ENCODE data around the gene CCNF. TPM values are rescaled to one million over a fixed set of nuclear protein-coding genes. Genes with fewer than 3 reads are reported as not detected.

Gene CCNF
- total RNA-seq, 2 donors from 2014 or later, result 0.99 to 2.3 TPM

DNA sequence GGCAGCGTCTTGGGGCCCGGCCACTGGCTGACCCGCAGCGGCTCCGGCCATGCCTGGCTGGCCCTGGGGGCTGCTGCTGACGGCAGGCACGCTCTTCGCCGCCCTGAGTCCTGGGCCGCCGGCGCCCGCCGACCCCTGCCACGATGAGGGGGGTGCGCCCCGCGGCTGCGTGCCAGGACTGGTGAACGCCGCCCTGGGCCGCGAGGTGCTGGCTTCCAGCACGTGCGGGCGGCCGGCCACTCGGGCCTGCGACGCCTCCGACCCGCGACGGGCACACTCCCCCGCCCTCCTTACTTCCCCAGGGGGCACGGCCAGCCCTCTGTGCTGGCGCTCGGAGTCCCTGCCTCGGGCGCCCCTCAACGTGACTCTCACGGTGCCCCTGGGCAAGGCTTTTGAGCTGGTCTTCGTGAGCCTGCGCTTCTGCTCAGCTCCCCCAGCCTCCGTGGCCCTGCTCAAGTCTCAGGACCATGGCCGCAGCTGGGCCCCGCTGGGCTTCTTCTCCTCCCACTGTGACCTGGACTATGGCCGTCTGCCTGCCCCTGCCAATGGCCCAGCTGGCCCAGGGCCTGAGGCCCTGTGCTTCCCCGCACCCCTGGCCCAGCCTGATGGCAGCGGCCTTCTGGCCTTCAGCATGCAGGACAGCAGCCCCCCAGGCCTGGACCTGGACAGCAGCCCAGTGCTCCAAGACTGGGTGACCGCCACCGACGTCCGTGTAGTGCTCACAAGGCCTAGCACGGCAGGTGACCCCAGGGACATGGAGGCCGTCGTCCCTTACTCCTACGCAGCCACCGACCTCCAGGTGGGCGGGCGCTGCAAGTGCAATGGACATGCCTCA, 42.6 kb downstream of the CCNF start:
- no peak for DNase-seq
- Histone ChIP-seq H3K4me1 (peaks cover 73% of the 10 kb centered on the region), H3K9me3 (no peaks in the 10 kb centered on the region), H3K27me3 (no peaks in the 10 kb centered on the region), H3K4me3 (no peak overlapping the region), H3K36me3 (replicated peaks in 1 of 2; ENCODE audit: insufficient read depth in 1 of 2, low read depth in 2 of 2) (no peaks in the 10 kb centered on the region), H3K27ac (no peak overlapping the region)
- WGBS, 2 donors, result 51 to 75% methylated on average over 4 to 61 of the region's 61 CpGs
- TF ChIP-seq, protein P1, sequence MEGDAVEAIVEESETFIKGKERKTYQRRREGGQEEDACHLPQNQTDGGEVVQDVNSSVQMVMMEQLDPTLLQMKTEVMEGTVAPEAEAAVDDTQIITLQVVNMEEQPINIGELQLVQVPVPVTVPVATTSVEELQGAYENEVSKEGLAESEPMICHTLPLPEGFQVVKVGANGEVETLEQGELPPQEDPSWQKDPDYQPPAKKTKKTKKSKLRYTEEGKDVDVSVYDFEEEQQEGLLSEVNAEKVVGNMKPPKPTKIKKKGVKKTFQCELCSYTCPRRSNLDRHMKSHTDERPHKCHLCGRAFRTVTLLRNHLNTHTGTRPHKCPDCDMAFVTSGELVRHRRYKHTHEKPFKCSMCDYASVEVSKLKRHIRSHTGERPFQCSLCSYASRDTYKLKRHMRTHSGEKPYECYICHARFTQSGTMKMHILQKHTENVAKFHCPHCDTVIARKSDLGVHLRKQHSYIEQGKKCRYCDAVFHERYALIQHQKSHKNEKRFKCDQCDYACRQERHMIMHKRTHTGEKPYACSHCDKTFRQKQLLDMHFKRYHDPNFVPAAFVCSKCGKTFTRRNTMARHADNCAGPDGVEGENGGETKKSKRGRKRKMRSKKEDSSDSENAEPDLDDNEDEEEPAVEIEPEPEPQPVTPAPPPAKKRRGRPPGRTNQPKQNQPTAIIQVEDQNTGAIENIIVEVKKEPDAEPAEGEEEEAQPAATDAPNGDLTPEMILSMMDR (IDR thresholded peaks at IDR 0.05), result no peak
- TF ChIP-seq POLR2A (IDR thresholded peaks at IDR 0.05), result no peak
- no peak for ATAC-seq
- intact Hi-C loops (cut with DNase I), result no loop called here

- H3K4me1 ChIP-seq, result peaks cover 75% of the 10 kb centered on the region
- no peak overlapping the region for H3K4me3 ChIP-seq
- no peaks in the 10 kb centered on the region for H3K36me3 ChIP-seq (replicated peaks in 1 of 2; ENCODE audit: insufficient read depth in 1 of 2, low read depth in 2 of 2)
- ATAC-seq (no peak), DNase-seq (no peak)
- intact Hi-C loops (cut with DNase I), result no loop called here
- TF ChIP-seq, protein P1 (IDR thresholded peaks at IDR 0.05), result no peak
- TF ChIP-seq POLR2A (IDR thresholded peaks at IDR 0.05), result no peak
- 95% methylated on average over 18 of the region's 27 CpGs; no CpG with 5 or more reads in 1 of the 2 donors for WGBS, 2 donors
- H3K27ac ChIP-seq, result no peak overlapping the region
- no peaks in the 10 kb centered on the region for H3K9me3 ChIP-seq
- H3K27me3 ChIP-seq, result no peaks in the 10 kb centered on the region
These were observed 43.2 kb downstream of the CCNF start for GRCh38 chr16:2472488-2472864.

DNA sequence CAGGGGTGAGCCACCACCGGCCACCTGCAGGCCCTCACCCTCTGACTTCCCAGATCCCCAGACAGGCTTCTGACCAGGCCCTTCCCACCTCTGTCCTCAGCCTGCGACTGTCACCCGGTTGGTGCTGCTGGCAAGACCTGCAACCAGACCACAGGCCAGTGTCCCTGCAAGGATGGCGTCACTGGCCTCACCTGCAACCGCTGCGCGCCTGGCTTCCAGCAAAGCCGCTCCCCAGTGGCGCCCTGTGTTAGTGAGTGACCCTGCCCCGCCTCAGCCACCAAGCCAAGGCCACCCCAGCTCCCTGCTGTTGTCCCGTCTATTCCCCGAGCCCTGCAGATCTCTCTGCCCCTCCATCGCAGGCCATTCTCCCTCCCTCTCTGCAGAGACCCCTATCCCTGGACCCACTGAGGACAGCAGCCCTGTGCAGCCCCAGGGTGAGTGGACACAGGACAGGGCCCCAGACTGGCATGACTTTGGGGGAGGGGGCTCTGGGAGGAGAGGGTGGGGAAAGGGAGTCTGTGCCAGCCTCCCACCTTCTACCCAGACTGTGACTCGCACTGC, 43.7 kb downstream of the CCNF start:
- Histone ChIP-seq H3K27ac (no peak overlapping the region), H3K9me3 (no peaks in the 10 kb centered on the region), H3K4me1 (peaks cover 75% of the 10 kb centered on the region), H3K27me3 (no peaks in the 10 kb centered on the region), H3K4me3 (no peak overlapping the region), H3K36me3 (replicated peaks in 1 of 2; ENCODE audit: insufficient read depth in 1 of 2, low read depth in 2 of 2) (no peaks in the 10 kb centered on the region)
- TF ChIP-seq, protein P1 (IDR thresholded peaks at IDR 0.05), result no peak
- no peak for TF ChIP-seq POLR2A (IDR thresholded peaks at IDR 0.05)
- intact Hi-C loops (cut with DNase I), result no loop called here
- DNase-seq (no peak), ATAC-seq (no peak)
- WGBS, 2 donors, result 79 to 83% methylated on average over 11 to 14 of the region's 14 CpGs

- intact Hi-C loops (cut with DNase I), result no loop called here
- Histone ChIP-seq H3K4me3 (no peak overlapping the region), H3K4me1 (peaks cover 75% of the 10 kb centered on the region), H3K36me3 (replicated peaks in 1 of 2; ENCODE audit: insufficient read depth in 1 of 2, low read depth in 2 of 2) (no peaks in the 10 kb centered on the region), H3K27me3 (no peaks in the 10 kb centered on the region), H3K27ac (no peak overlapping the region), H3K9me3 (no peaks in the 10 kb centered on the region)
- TF ChIP-seq, protein P1 (IDR thresholded peaks at IDR 0.05), result no peak
- no peak for TF ChIP-seq POLR2A (IDR thresholded peaks at IDR 0.05)
- no peak for DNase-seq
- ATAC-seq, result no peak
- WGBS, 2 donors, result 6 to 23% methylated on average over 12 to 44 of the region's 49 CpGs
These were observed 44.2 kb downstream of the CCNF start for GRCh38 chr16:2473446-2473926.

Measured in body of pancreas (tissue), 4 donors.